ENCODE results near the gene SHH. TPM values are rescaled to one million over a fixed set of nuclear protein-coding genes. Genes with fewer than 3 reads are reported as not detected.

The SHH gene
- total RNA-seq, 6 donors from 2014 or later = 6.1 to 9.6 (median 6.2) TPM

GRCh38 chr7:155763691-155764437, 48.4 kb downstream of the SHH start:
- no peak for TF ChIP-seq EP300 (IDR thresholded peaks at IDR 0.05)
- no peak for TF ChIP-seq CTCF (IDR thresholded peaks at IDR 0.05)
- no peak for TF ChIP-seq POLR2A (IDR thresholded peaks at IDR 0.05)
- TF ChIP-seq POLR2AphosphoS5 (IDR thresholded peaks at IDR 0.05) = peak in 1 of 2 donors; percentile 5
- ATAC-seq (ENCODE audit: low FRiP score in 2 of 2) (no peak), DNase-seq (no peak)
- Histone ChIP-seq H3K27me3 (no peaks in the 10 kb centered on the region), H3K27ac (peak overlapping the region; percentile 10 to 84 (median 56)), H3K36me3 (peaks cover 9 to 68% (median 26%) of the 10 kb centered on the region in 4 donors), H3K4me1 (peaks cover 26 to 34% (median 31%) of the 10 kb centered on the region in 4 donors), H3K9me3 (no peaks in the 10 kb centered on the region), H3K4me3 (peak overlapping the region in 1 of 4 donors; percentile 0)
- WGBS, 2 donors = 52 to 62% methylated on average over 22 to 27 of the region's 27 CpGs

GRCh38 chr7:155763122-155763521, 49.1 kb downstream of the SHH start:
- Histone ChIP-seq H3K36me3 (peaks cover 8 to 69% (median 26%) of the 10 kb centered on the region in 4 donors), H3K27me3 (no peaks in the 10 kb centered on the region), H3K4me3 (no peak overlapping the region), H3K27ac (peak overlapping the region in 1 of 4 donors; percentile 84), H3K4me1 (peaks cover 26 to 34% (median 31%) of the 10 kb centered on the region in 4 donors), H3K9me3 (no peaks in the 10 kb centered on the region)
- no peak for TF ChIP-seq EP300 (IDR thresholded peaks at IDR 0.05)
- ATAC-seq (ENCODE audit: low FRiP score in 2 of 2) (no peak), DNase-seq (no peak)
- WGBS, 2 donors = 96 to 99% methylated on average over 10 of the region's 10 CpGs

- H3K36me3 ChIP-seq = peaks cover 8 to 64% (median 25%) of the 10 kb centered on the region in 4 donors
- 72 to 83% methylated on average over 10 of the region's 10 CpGs for WGBS, 2 donors
- H3K27me3 ChIP-seq = no peaks in the 10 kb centered on the region
- no peaks in the 10 kb centered on the region for H3K9me3 ChIP-seq
- ATAC-seq (ENCODE audit: low FRiP score in 2 of 2) = no peak
- no peak for TF ChIP-seq POLR2A (IDR thresholded peaks at IDR 0.05)
- no peak for TF ChIP-seq EP300 (IDR thresholded peaks at IDR 0.05)
- no peak for TF ChIP-seq CTCF (IDR thresholded peaks at IDR 0.05)
- no peak for TF ChIP-seq POLR2AphosphoS5 (IDR thresholded peaks at IDR 0.05)
- peak overlapping the region in 1 of 4 donors; percentile 35 for H3K27ac ChIP-seq
- no peak for DNase-seq
- peaks cover 26 to 34% (median 31%) of the 10 kb centered on the region in 4 donors for H3K4me1 ChIP-seq
- no peak overlapping the region for H3K4me3 ChIP-seq
These were observed 49.6 kb downstream of the SHH start for GRCh38 chr7:155762655-155763054.

- peaks cover 26 to 34% (median 31%) of the 10 kb centered on the region in 4 donors for H3K4me1 ChIP-seq
- no peak for ATAC-seq (ENCODE audit: low FRiP score in 2 of 2)
- no peak overlapping the region for H3K4me3 ChIP-seq
- H3K36me3 ChIP-seq = peaks cover 6 to 58% (median 19%) of the 10 kb centered on the region in 4 donors
- H3K27ac ChIP-seq = peak overlapping the region in 1 of 4 donors; percentile 38
- no peak for TF ChIP-seq CTCF (IDR thresholded peaks at IDR 0.05)
- TF ChIP-seq POLR2A (IDR thresholded peaks at IDR 0.05) = no peak
- TF ChIP-seq EP300 (IDR thresholded peaks at IDR 0.05) = no peak
- no peak for TF ChIP-seq POLR2AphosphoS5 (IDR thresholded peaks at IDR 0.05)
- 87 to 89% methylated on average over 4 of the region's 4 CpGs for WGBS, 2 donors
- no peak for DNase-seq
- no peaks in the 10 kb centered on the region for H3K27me3 ChIP-seq
- no peaks in the 10 kb centered on the region for H3K9me3 ChIP-seq
These were observed 50.2 kb downstream of the SHH start for GRCh38 chr7:155762036-155762435.

GRCh38 chr7:155761162-155761561, 51.1 kb downstream of the SHH start:
- WGBS, 2 donors = 79 to 85% methylated on average over 5 of the region's 5 CpGs
- peaks cover 26 to 34% (median 31%) of the 10 kb centered on the region in 4 donors for H3K4me1 ChIP-seq
- DNase-seq = no peak
- peaks cover 0 to 50% (median 11%) of the 10 kb centered on the region in 4 donors for H3K36me3 ChIP-seq
- H3K9me3 ChIP-seq = no peaks in the 10 kb centered on the region
- TF ChIP-seq EP300 (IDR thresholded peaks at IDR 0.05) (no peak), POLR2AphosphoS5 (IDR thresholded peaks at IDR 0.05) (no peak), POLR2A (IDR thresholded peaks at IDR 0.05) (no peak), CTCF (IDR thresholded peaks at IDR 0.05) (no peak)
- H3K27ac ChIP-seq = no peak overlapping the region
- H3K4me3 ChIP-seq = no peak overlapping the region
- no peaks in the 10 kb centered on the region for H3K27me3 ChIP-seq
- peak in 1 of 2 donors; percentile 29 for ATAC-seq (ENCODE audit: low FRiP score in 2 of 2)

Measured in upper lobe of left lung (tissue), 6 donors.